GM23248 (cell line): ENCODE data around the gene TMED4. TPM values are rescaled to one million over a fixed set of nuclear protein-coding genes. Genes with fewer than 3 reads are reported as not detected.

Experiments
- DNase-seq: peaks from one replicate; pipeline ENCODE4 v3.0.0-alpha.2; 2015
- H2AFZ ChIP-seq: fragments of 200-600 bp; sonication (generic); 2 replicates; pipeline ENCODE4 v1.6.1; 2016; ENCODE audit warnings: antibody characterized with exemption
- H3F3A ChIP-seq: fragments of 200-600 bp; sonication (generic); 2 replicates; pipeline ENCODE4 v1.6.1; 2016; ENCODE audit warnings: mild to moderate bottlenecking, antibody characterized with exemption, mixed run types; ENCODE audit not compliant: insufficient read depth
- H3K27ac ChIP-seq: fragments of 200-600 bp; sonication (generic); 2 replicates; pipeline ENCODE4 v1.5.1; 2016; ENCODE audit warnings: mild to moderate bottlenecking
- H3K27me3 ChIP-seq: fragments of 200-600 bp; sonication (generic); replicated peaks from 2 replicates; pipeline ENCODE4 v1.6.1; 2016; ENCODE audit warnings: mild to moderate bottlenecking; ENCODE audit not compliant: insufficient read depth
- H3K36me3 ChIP-seq: fragments of 200-600 bp; sonication (generic); 2 replicates; pipeline ENCODE4 v1.6.1; 2016; ENCODE audit warnings: low read depth, mild to moderate bottlenecking
- H3K4me1 ChIP-seq: fragments of 200-600 bp; sonication (generic); 2 replicates; pipeline ENCODE4 v1.6.1; 2016; ENCODE audit warnings: mild to moderate bottlenecking; ENCODE audit not compliant: insufficient read depth
- H3K4me2 ChIP-seq: fragments of 200-600 bp; sonication (generic); one replicate; pipeline ENCODE4 v1.6.1; 2016; ENCODE audit warnings: mild to moderate bottlenecking; ENCODE audit not compliant: unreplicated experiment
- H3K4me3 ChIP-seq: fragments of 200-600 bp; sonication (generic); 2 replicates; pipeline ENCODE4 v1.5.1; 2016; ENCODE audit warnings: mild to moderate bottlenecking
- H3K79me2 ChIP-seq: fragments of 200-600 bp; sonication (generic); 2 replicates; pipeline ENCODE4 v1.6.1; 2016; ENCODE audit warnings: mild to moderate bottlenecking; ENCODE audit not compliant: insufficient read depth
- H3K9ac ChIP-seq: fragments of 200-600 bp; sonication (generic); 2 replicates; pipeline ENCODE4 v1.6.1; 2016; ENCODE audit warnings: mild to moderate bottlenecking
- H3K9me2 ChIP-seq: fragments of 200-600 bp; sonication (generic); 2 replicates; pipeline ENCODE4 v1.6.1; 2016; ENCODE audit warnings: mixed run types, mild to moderate bottlenecking, moderate library complexity; ENCODE audit not compliant: insufficient read depth
- H3K9me3 ChIP-seq: fragments of 200-600 bp; sonication (generic); one replicate; pipeline ENCODE4 v1.6.1; 2017; ENCODE audit warnings: low read depth
- H4K20me1 ChIP-seq: fragments of 200-600 bp; sonication (generic); 2 replicates; pipeline ENCODE4 v1.6.0; 2016; ENCODE audit not compliant: insufficient read depth
- EZH2 ChIP-seq: fragments of 200-600 bp; sonication (generic); IDR thresholded peaks from 2 replicates; pipeline ENCODE4 v1.6.1; 2018; ENCODE audit warnings: antibody characterized with exemption, mild to moderate bottlenecking; ENCODE audit not compliant: insufficient read depth, poor library complexity, severe bottlenecking
- EZH2phosphoT487 ChIP-seq: fragments of 200-600 bp; sonication (generic); IDR thresholded peaks from 2 replicates; pipeline ENCODE4 v1.6.1; 2018; ENCODE audit warnings: antibody characterized with exemption, moderate library complexity, mild to moderate bottlenecking, low read depth; ENCODE audit not compliant: insufficient read depth
- WGBS, 2 experiments: methylation state at CpG; one replicate each; pipeline ENCODE4 v1.1.6; 2015 to 2017; ENCODE audit warnings: low lambda C conversion rate in 2 of 2, low coverage in 1 of 2; ENCODE audit errors: missing lambda C conversion rate in 2 of 2; 5-methylcytosine and 5-hydroxymethylcytosine counted together
- in situ Hi-C: fragments of 300-500 bp; cut with MboI; formaldehyde crosslinking; loops from 2 replicates; pipeline ENCODE4 v1.15.0; 2020
- polyA plus RNA-seq: library from polyadenylated mRNA; unstranded; fragments of >200 nt; fragmentation: Nextera tagmentation; extraction: Ambion mirVana; gene quantifications from 2 replicates; pipeline ENCODE4 v1.2.1, GENCODE V29; 2016
- total RNA-seq: library from RNA; depleted of rRNA; stranded (reverse); fragments of >200 nt; shearing (Covaris generic); gene quantifications from 2 replicates; pipeline ENCODE4 v1.2.3, GENCODE V29; 2014; rRNA removed

Gene TMED4
- total and polyA plus RNA-seq, 2 experiments from 2014 or later: 78.2 to 201 TPM

GRCh38 chr7:44533301-44534055 lies 48.6 kb downstream of the TMED4 start:
- no peaks in the 10 kb centered on the region for H3F3A ChIP-seq

GRCh38 chr7:44531421-44532380 lies 50.3 kb downstream of the TMED4 start:
- H3F3A ChIP-seq: no peaks in the 10 kb centered on the region
- TF ChIP-seq EZH2: no peak
- TF ChIP-seq EZH2phosphoT487: no peak
- no peak overlapping the region for H3K9ac ChIP-seq
- no peaks in the 10 kb centered on the region for H3K9me2 ChIP-seq
- no peaks in the 10 kb centered on the region for H3K4me1 ChIP-seq
- H2AFZ ChIP-seq: no peak overlapping the region
- no peak for DNase-seq
- no peak overlapping the region for H3K4me2 ChIP-seq
- H3K9me3 ChIP-seq: no peaks in the 10 kb centered on the region
- H3K4me3 ChIP-seq: no peak overlapping the region
- in situ Hi-C loops: no loop called here
- H4K20me1 ChIP-seq: no peaks in the 10 kb centered on the region
- no peak overlapping the region for H3K27ac ChIP-seq
- WGBS, 2 experiments: 72 to 73% methylated on average over 16 to 17 of the region's 17 CpGs
- H3K27me3 ChIP-seq: no peaks in the 10 kb centered on the region
- H3K79me2 ChIP-seq: no peaks in the 10 kb centered on the region
- no peaks in the 10 kb centered on the region for H3K36me3 ChIP-seq

More at GRCh38 chr7:44533301-44534055, 48.6 kb downstream of the TMED4 start:
- H3K9me3 ChIP-seq: no peaks in the 10 kb centered on the region
- H3K9ac ChIP-seq: no peak overlapping the region
- no peaks in the 10 kb centered on the region for H4K20me1 ChIP-seq
- no peaks in the 10 kb centered on the region for H3K9me2 ChIP-seq
- H2AFZ ChIP-seq: no peak overlapping the region
- WGBS, 2 experiments: 63 to 78% methylated on average over 8 of the region's 8 CpGs
- H3K27me3 ChIP-seq: no peaks in the 10 kb centered on the region
- no peak overlapping the region for H3K4me2 ChIP-seq
- H3K27ac ChIP-seq: no peak overlapping the region
- H3K4me3 ChIP-seq: no peak overlapping the region
- in situ Hi-C loops: no loop called here
- TF ChIP-seq EZH2phosphoT487 (no peak), EZH2 (no peak)
- H3K4me1 ChIP-seq: no peaks in the 10 kb centered on the region
- no peaks in the 10 kb centered on the region for H3K79me2 ChIP-seq
- H3K36me3 ChIP-seq: no peaks in the 10 kb centered on the region
- DNase-seq: peak; percentile 37

- Histone ChIP-seq H4K20me1 (no peaks in the 10 kb centered on the region), H3K4me3 (no peak overlapping the region), H3K36me3 (no peaks in the 10 kb centered on the region), H3K27me3 (no peaks in the 10 kb centered on the region), H3F3A (no peaks in the 10 kb centered on the region), H3K4me1 (no peaks in the 10 kb centered on the region), H3K27ac (no peak overlapping the region), H2AFZ (no peak overlapping the region), H3K9ac (no peak overlapping the region), H3K79me2 (no peaks in the 10 kb centered on the region), H3K9me3 (no peaks in the 10 kb centered on the region), H3K9me2 (no peaks in the 10 kb centered on the region), H3K4me2 (no peak overlapping the region)
- TF ChIP-seq EZH2 (no peak), EZH2phosphoT487 (no peak)
- 48 to 68% methylated on average over 10 of the region's 10 CpGs for WGBS, 2 experiments
- in situ Hi-C loops: no loop called here
- peak; percentile 27 for DNase-seq
Measured at GRCh38 chr7:44530990-44531389, 51.0 kb downstream of the TMED4 start.

Other genes starting within 250 kb of the TMED4 start
- gene NUDCD3, start 91.6 kb downstream of the TMED4 start, total RNA-seq: 49.2 and 56.7 TPM in 2 replicates
- gene NUDCD3, start 91.6 kb downstream of the TMED4 start, polyA plus RNA-seq: 79.1 and 82.4 TPM in 2 replicates
- not detected in 2 replicates for gene NPC1L1, start 40.9 kb downstream of the TMED4 start, total RNA-seq
- not detected in 2 replicates for gene NPC1L1, start 40.9 kb downstream of the TMED4 start, polyA plus RNA-seq
- 54.3 and 70.5 TPM in 2 replicates for gene DDX56, start 8.3 kb downstream of the TMED4 start, total RNA-seq
- gene DDX56, start 8.3 kb downstream of the TMED4 start, polyA plus RNA-seq: 65.1 and 68.6 TPM in 2 replicates
- gene OGDH, start 24.4 kb upstream of the TMED4 start, total RNA-seq: 75.3 and 77.4 TPM in 2 replicates
- gene OGDH, start 24.4 kb upstream of the TMED4 start, polyA plus RNA-seq: 31.4 and 35.3 TPM in 2 replicates
- 9.7 and 12.4 TPM in 2 replicates for gene ZMIZ2, start 166.6 kb upstream of the TMED4 start, total RNA-seq
- gene ZMIZ2, start 166.6 kb upstream of the TMED4 start, polyA plus RNA-seq: 6.1 and 7.8 TPM in 2 replicates
- gene PPIA, start 214.4 kb upstream of the TMED4 start, total RNA-seq: 2,655 and 2,752 TPM in 2 replicates
- gene PPIA, start 214.4 kb upstream of the TMED4 start, polyA plus RNA-seq: 3,114 and 3,141 TPM in 2 replicates